Measurements from ENCODE around the gene KCNQ2. TPM values are rescaled to one million over a fixed set of nuclear protein-coding genes. Genes with fewer than 3 reads are reported as not detected.

The KCNQ2 gene
- total RNA-seq, 1 donor from 2014 or later, result 11.5 TPM

DNA sequence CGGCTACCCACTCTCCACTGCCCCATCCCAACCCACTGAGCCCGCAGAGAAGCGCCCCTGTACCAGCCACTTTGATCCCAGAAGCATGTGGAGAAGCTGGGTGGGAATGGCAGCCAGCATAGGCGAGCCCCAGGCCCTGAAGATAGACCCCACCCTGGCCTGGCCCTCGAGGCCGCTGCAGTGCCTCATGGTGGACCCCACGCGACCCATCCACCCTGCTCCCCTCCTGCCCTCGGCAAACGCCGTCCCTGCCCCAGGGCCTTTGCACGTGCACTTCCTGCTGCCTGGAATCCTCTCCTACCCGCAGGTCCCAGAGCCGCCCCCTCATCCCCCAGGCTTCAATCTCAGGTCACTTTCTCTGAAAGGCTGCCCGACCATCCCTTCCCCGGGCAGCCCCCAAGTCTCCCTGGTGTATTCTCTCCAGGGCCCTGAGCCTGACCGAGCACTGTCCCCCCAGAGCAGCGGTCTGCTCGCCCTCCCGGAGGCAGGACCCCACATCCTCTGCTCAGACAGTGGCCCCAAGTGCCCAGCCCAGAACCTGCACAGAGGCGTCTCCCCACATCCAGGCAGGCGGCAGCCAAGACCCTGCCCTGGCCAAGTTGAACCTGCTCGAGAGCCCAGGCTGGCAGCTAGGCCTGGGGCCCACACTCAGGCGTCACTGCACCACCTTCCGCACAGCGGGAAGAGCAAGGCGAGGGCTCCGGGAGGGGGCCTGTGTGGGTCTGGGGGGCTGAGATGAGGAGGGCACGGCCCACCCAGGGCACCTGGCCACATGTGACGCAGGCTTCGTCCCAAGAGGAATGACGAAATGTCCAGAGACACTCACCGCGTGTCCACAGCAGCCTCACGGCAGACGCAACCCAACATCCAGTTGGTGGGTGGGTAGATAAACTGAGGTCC, 14.0 kb downstream of the KCNQ2 start:
- Mint-ChIP-seq H3K4me3 (ENCODE audit: unreplicated experiment) (no peak overlapping the region), H3K4me1 (ENCODE audit: low read depth, unreplicated experiment) (peaks cover 2% of the 10 kb centered on the region), H3K9me3 (ENCODE audit: unreplicated experiment) (no peaks in the 10 kb centered on the region), H3K36me3 (ENCODE audit: low read depth, unreplicated experiment) (no peaks in the 10 kb centered on the region), H3K27me3 (ENCODE audit: low read depth, unreplicated experiment) (peaks cover 21% of the 10 kb centered on the region), H3K27ac (ENCODE audit: unreplicated experiment) (no peak overlapping the region)
- Histone ChIP-seq H3K4me2 (ENCODE audit: low read length) (no peak overlapping the region), H3K9me3 (ENCODE audit: insufficient read depth, low read depth, low read length) (no peaks in the 10 kb centered on the region), H3K9ac (ENCODE audit: low read length) (no peak overlapping the region), H3K4me1 (ENCODE audit: insufficient read depth, low read length) (no peaks in the 10 kb centered on the region), H2AFZ (ENCODE audit: low read depth, low read length) (no peak overlapping the region), H3K4me3 (ENCODE audit: insufficient read depth, low read depth, low read length) (no peak overlapping the region), H3K79me2 (ENCODE audit: insufficient read depth, low read length) (no peaks in the 10 kb centered on the region), H3K27ac (ENCODE audit: low read depth, low read length) (no peak overlapping the region), H3K27me3 (ENCODE audit: insufficient read depth, low read length) (peaks cover 17% of the 10 kb centered on the region), H3K36me3 (ENCODE audit: insufficient read depth, low read length) (no peaks in the 10 kb centered on the region), H4K20me1 (ENCODE audit: insufficient read depth, low read length) (no peaks in the 10 kb centered on the region)
- TF ChIP-seq, protein P1, sequence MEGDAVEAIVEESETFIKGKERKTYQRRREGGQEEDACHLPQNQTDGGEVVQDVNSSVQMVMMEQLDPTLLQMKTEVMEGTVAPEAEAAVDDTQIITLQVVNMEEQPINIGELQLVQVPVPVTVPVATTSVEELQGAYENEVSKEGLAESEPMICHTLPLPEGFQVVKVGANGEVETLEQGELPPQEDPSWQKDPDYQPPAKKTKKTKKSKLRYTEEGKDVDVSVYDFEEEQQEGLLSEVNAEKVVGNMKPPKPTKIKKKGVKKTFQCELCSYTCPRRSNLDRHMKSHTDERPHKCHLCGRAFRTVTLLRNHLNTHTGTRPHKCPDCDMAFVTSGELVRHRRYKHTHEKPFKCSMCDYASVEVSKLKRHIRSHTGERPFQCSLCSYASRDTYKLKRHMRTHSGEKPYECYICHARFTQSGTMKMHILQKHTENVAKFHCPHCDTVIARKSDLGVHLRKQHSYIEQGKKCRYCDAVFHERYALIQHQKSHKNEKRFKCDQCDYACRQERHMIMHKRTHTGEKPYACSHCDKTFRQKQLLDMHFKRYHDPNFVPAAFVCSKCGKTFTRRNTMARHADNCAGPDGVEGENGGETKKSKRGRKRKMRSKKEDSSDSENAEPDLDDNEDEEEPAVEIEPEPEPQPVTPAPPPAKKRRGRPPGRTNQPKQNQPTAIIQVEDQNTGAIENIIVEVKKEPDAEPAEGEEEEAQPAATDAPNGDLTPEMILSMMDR (IDR thresholded peaks at IDR 0.05; ENCODE audit: insufficient read depth, low read depth, low read length), result no peak
- TF ChIP-seq EZH2 (IDR thresholded peaks at IDR 0.05; ENCODE audit: insufficient read depth, low read length), result no peak
- DNase-seq (ENCODE audit: low read depth) (no peak), FAIRE-seq (no peak)

DNA sequence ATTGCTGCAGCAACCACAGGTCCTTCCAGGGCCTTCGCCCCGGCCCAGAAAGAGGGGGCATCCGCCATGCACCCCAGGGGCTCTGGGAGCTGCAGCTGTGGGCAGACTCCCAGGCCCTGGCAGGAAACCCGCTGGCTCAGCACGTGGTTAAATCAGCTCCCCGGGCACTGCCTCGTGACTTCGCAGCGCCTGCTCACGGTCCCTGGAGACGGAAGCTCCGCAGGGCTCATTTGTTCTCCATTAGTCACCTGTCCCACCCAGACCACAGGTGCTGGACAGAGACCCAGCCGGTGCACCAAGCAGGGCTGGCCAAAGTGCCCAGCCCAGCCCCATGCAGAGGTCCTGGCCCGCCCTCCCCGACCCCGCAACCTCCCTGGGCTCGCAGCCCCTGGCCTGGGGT, 14.7 kb downstream of the KCNQ2 start:
- H3K9me3 ChIP-seq (ENCODE audit: insufficient read depth, low read depth, low read length), result no peaks in the 10 kb centered on the region
- H3K27me3 ChIP-seq (ENCODE audit: insufficient read depth, low read length), result peaks cover 17% of the 10 kb centered on the region
- H3K27ac ChIP-seq (ENCODE audit: low read depth, low read length), result no peak overlapping the region
- no peaks in the 10 kb centered on the region for H4K20me1 ChIP-seq (ENCODE audit: insufficient read depth, low read length)
- no peak for FAIRE-seq
- no peaks in the 10 kb centered on the region for H3K4me1 ChIP-seq (ENCODE audit: insufficient read depth, low read length)
- H3K4me3 Mint-ChIP-seq (ENCODE audit: unreplicated experiment), result no peak overlapping the region
- H3K36me3 ChIP-seq (ENCODE audit: insufficient read depth, low read length), result no peaks in the 10 kb centered on the region
- H3K27me3 Mint-ChIP-seq (ENCODE audit: low read depth, unreplicated experiment), result peaks cover 19% of the 10 kb centered on the region
- no peaks in the 10 kb centered on the region for H3K36me3 Mint-ChIP-seq (ENCODE audit: low read depth, unreplicated experiment)
- no peaks in the 10 kb centered on the region for H3K9me3 Mint-ChIP-seq (ENCODE audit: unreplicated experiment)
- no peaks in the 10 kb centered on the region for H3K79me2 ChIP-seq (ENCODE audit: insufficient read depth, low read length)
- no peak for DNase-seq (ENCODE audit: low read depth)
- H2AFZ ChIP-seq (ENCODE audit: low read depth, low read length), result no peak overlapping the region
- H3K9ac ChIP-seq (ENCODE audit: low read length), result no peak overlapping the region
- H3K4me3 ChIP-seq (ENCODE audit: insufficient read depth, low read depth, low read length), result no peak overlapping the region
- H3K4me1 Mint-ChIP-seq (ENCODE audit: low read depth, unreplicated experiment), result no peaks in the 10 kb centered on the region
- no peak overlapping the region for H3K4me2 ChIP-seq (ENCODE audit: low read length)
- no peak overlapping the region for H3K27ac Mint-ChIP-seq (ENCODE audit: unreplicated experiment)
- TF ChIP-seq EZH2 (IDR thresholded peaks at IDR 0.05; ENCODE audit: insufficient read depth, low read length), result no peak
- TF ChIP-seq, protein P1 (IDR thresholded peaks at IDR 0.05; ENCODE audit: insufficient read depth, low read depth, low read length), result no peak
